Astrocyte of the cerebellum (primary cell): Measurements from ENCODE around the gene SCAF8.

Experiments used
- DNase-seq: peaks from one replicate; pipeline ENCODE4 v3.0.0-alpha.2; 2011; ENCODE audit warnings: low read depth
- H3K4me3 ChIP-seq: 2 replicates; pipeline ENCODE4 v1.5.1; 2011; ENCODE audit warnings: mild to moderate bottlenecking, low read depth, low read length, moderate library complexity
- CTCF ChIP-seq: IDR thresholded peaks from 2 replicates; pipeline ENCODE4 v1.5.1; 2012; ENCODE audit warnings: low read length, low read depth, moderate library complexity, mild to moderate bottlenecking; ENCODE audit errors: missing control alignments
- in situ Hi-C: cut with HindIII; loops from 2 replicates; pipeline ENCODE4 v1.10.0; 2017; ENCODE audit warnings: low sequenced_read_pairs

The SCAF8 gene

DNA sequence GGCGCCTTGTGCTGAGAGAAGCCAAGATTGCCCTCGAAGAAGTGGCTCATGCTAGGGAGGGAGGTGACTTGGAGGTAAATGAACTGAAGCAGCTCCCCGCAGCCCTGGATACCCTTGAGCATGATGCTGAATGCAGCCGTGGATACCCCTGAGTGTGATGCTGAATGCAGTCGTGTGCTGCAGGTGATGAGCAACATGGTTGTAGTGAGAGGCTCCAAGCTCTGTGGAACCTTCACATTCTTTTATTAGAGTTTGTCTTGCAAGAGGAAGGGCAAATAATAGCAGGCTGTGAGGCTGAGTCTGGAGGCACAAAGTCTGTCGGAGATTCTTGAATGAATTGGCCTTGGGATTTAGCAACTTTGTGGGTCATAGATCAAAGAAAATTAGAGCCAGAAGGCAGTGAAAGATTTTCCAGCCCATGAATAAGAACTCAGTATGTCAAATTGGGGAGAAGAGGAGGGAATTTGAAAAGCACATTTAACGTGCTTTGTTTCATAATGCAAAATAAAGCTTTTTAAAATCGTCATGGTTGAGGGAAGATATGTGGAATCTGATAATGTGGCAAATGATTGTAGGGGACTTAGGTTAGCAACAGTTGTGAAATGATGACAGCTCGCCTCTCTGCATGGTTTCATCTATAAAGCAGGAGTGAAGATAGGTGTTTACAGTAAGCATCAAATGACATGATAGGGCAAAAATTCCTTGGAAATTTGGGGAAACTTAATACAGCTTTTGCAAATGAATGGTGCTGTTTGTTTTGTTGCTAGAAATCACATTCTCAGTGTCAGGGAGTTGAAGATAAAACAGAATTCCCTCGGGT is 141.8 kb downstream of the SCAF8 start:
- H3K4me3 ChIP-seq: no peak overlapping the region
- in situ Hi-C loops: loop anchor here (5.0 kb wide), 1 partner anchor 52 kb away; no protein-coding TSS in a partner anchor
- no peak for DNase-seq
- TF ChIP-seq CTCF: no peak

GRCh38 chr6:154876486-154877280 is 143.5 kb downstream of the SCAF8 start:
- in situ Hi-C loops: no loop called here
- H3K4me3 ChIP-seq: no peak overlapping the region
- TF ChIP-seq CTCF: no peak
- DNase-seq: no peak

- DNase-seq: no peak
- in situ Hi-C loops: no loop called here
Observed at GRCh38 chr6:154878871-154879491, 145.8 kb downstream of the SCAF8 start.

DNA sequence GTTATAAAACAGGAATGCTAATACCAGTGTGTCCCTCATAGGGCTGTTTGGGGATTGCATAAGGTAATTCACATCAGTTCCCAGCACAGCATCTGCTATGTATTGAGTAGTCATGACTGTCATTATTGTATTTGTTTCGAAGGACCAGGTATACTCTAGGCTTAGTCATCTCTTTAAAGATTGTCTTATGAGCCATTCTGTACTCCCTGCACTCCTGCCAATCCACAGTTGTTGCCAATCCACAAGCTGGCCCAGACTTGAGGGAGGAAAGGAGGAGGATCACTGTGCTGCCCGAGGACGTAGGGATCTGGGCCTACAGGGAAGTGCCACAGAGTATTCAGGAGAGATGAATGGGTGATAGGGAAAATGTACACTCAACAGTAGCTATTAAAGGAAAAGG is 148.9 kb downstream of the SCAF8 start:
- no peak overlapping the region for H3K4me3 ChIP-seq
- in situ Hi-C loops: no loop called here
- TF ChIP-seq CTCF: no peak
- no peak for DNase-seq

More at GRCh38 chr6:154878871-154879491, 145.8 kb downstream of the SCAF8 start:
- TF ChIP-seq CTCF: no peak
- no peak overlapping the region for H3K4me3 ChIP-seq
